ENCODE data around the gene PFKFB2.
A peak's percentile ranks its signal among the peaks of the same experiment; 100 is the strongest.

The PFKFB2 gene

GRCh38 chr1:207071426-207071825 lies 18.4 kb downstream of the PFKFB2 start:
- Histone ChIP-seq H3K18ac (ENCODE audit: low read depth in 1 of 2, low read length in 2 of 2) (no peak overlapping the region), H2BK5ac (ENCODE audit: low read depth, low read length, poor library complexity, severe bottlenecking) (no peak overlapping the region), H3K23ac (ENCODE audit: low read length in 2 of 2) (no peak overlapping the region), H3K9ac (ENCODE audit: low read length) (no peak overlapping the region), H3K9me3 (ENCODE audit: control insufficient read depth, low read length) (no peaks in the 10 kb centered on the region), H3K14ac (ENCODE audit: low read length in 2 of 2) (no peak overlapping the region), H4K8ac (ENCODE audit: low read length) (no peak overlapping the region), H4K91ac (ENCODE audit: low read length) (no peak overlapping the region), H3K79me1 (replicated peaks; ENCODE audit: low read length, poor library complexity, severe bottlenecking) (no peaks in the 10 kb centered on the region), H2BK12ac (ENCODE audit: low read length in 2 of 2) (no peak overlapping the region), H3K4me1 (ENCODE audit: control insufficient read depth, insufficient read depth, low read depth, low read length) (no peaks in the 10 kb centered on the region), H3K4ac (ENCODE audit: low read depth in 1 of 2, low read length in 2 of 2) (no peak overlapping the region), H3K4me3 (ENCODE audit: insufficient read depth in 1 of 2, low read depth in 1 of 2, low read length in 2 of 2) (no peak overlapping the region), H2AK5ac (ENCODE audit: low read length, severe bottlenecking) (no peak overlapping the region), H3K27ac (ENCODE audit: low read length, poor library complexity, severe bottlenecking) (no peak overlapping the region), H2AFZ (ENCODE audit: low read depth, low read length) (no peak overlapping the region), H2BK120ac (ENCODE audit: low read depth, low read length) (no peak overlapping the region), H3K36me3 (ENCODE audit: control insufficient read depth in 1 of 2, insufficient read depth in 2 of 2, low read depth in 1 of 2, low read length in 2 of 2) (peaks cover 21 to 70% of the 10 kb centered on the region in 2 experiments), H3K4me2 (ENCODE audit: low read length, poor library complexity, severe bottlenecking) (no peak overlapping the region), H2BK15ac (ENCODE audit: low read depth, poor library complexity, severe bottlenecking) (no peak overlapping the region), H3K27me3 (ENCODE audit: control insufficient read depth in 1 of 2, insufficient read depth in 1 of 2, low read length in 2 of 2) (no peaks in the 10 kb centered on the region)
- WGBS, result 93% methylated on average over 6 of the region's 6 CpGs
- DNase-seq, result no peak

- no peak overlapping the region for H2BK12ac ChIP-seq (ENCODE audit: low read length in 2 of 2)
- no peak overlapping the region for H3K27ac ChIP-seq (ENCODE audit: low read length, poor library complexity, severe bottlenecking)
- no peak overlapping the region for H3K4me2 ChIP-seq (ENCODE audit: low read length, poor library complexity, severe bottlenecking)
- no peaks in the 10 kb centered on the region for H3K79me1 ChIP-seq (replicated peaks; ENCODE audit: low read length, poor library complexity, severe bottlenecking)
- no peak overlapping the region for H2BK15ac ChIP-seq (ENCODE audit: low read depth, poor library complexity, severe bottlenecking)
- no peak overlapping the region for H4K91ac ChIP-seq (ENCODE audit: low read length)
- H3K14ac ChIP-seq (ENCODE audit: low read length in 2 of 2), result no peak overlapping the region
- no peak overlapping the region for H3K23ac ChIP-seq (ENCODE audit: low read length in 2 of 2)
- no peak overlapping the region for H3K18ac ChIP-seq (ENCODE audit: low read depth in 1 of 2, low read length in 2 of 2)
- no peak overlapping the region for H2AK5ac ChIP-seq (ENCODE audit: low read length, severe bottlenecking)
- no peak overlapping the region for H3K9ac ChIP-seq (ENCODE audit: low read length)
- no peak overlapping the region for H3K4me3 ChIP-seq (ENCODE audit: insufficient read depth in 1 of 2, low read depth in 1 of 2, low read length in 2 of 2)
- no peak overlapping the region for H2BK5ac ChIP-seq (ENCODE audit: low read depth, low read length, poor library complexity, severe bottlenecking)
- H3K9me3 ChIP-seq (ENCODE audit: control insufficient read depth, low read length), result no peaks in the 10 kb centered on the region
- 91% methylated on average over 8 of the region's 8 CpGs for WGBS
- no peaks in the 10 kb centered on the region for H3K27me3 ChIP-seq (ENCODE audit: control insufficient read depth in 1 of 2, insufficient read depth in 1 of 2, low read length in 2 of 2)
- no peak for DNase-seq
- H4K8ac ChIP-seq (ENCODE audit: low read length), result no peak overlapping the region
- H3K4ac ChIP-seq (ENCODE audit: low read depth in 1 of 2, low read length in 2 of 2), result no peak overlapping the region
- no peak overlapping the region for H2AFZ ChIP-seq (ENCODE audit: low read depth, low read length)
- H2BK120ac ChIP-seq (ENCODE audit: low read depth, low read length), result no peak overlapping the region
- H3K4me1 ChIP-seq (ENCODE audit: control insufficient read depth, insufficient read depth, low read depth, low read length), result no peaks in the 10 kb centered on the region
- H3K36me3 ChIP-seq (ENCODE audit: control insufficient read depth in 1 of 2, insufficient read depth in 2 of 2, low read depth in 1 of 2, low read length in 2 of 2), result peaks cover 21 to 67% of the 10 kb centered on the region in 2 experiments
Measured at GRCh38 chr1:207072233-207072632, 19.2 kb downstream of the PFKFB2 start.

GRCh38 chr1:207073906-207074820 lies 21.1 kb downstream of the PFKFB2 start:
- H3K18ac ChIP-seq (ENCODE audit: low read depth in 1 of 2, low read length in 2 of 2), result no peak overlapping the region
- no peak overlapping the region for H3K4ac ChIP-seq (ENCODE audit: low read depth in 1 of 2, low read length in 2 of 2)
- no peak overlapping the region for H2BK15ac ChIP-seq (ENCODE audit: low read depth, poor library complexity, severe bottlenecking)
- no peak overlapping the region for H3K23ac ChIP-seq (ENCODE audit: low read length in 2 of 2)
- H3K79me1 ChIP-seq (replicated peaks; ENCODE audit: low read length, poor library complexity, severe bottlenecking), result no peaks in the 10 kb centered on the region
- no peaks in the 10 kb centered on the region for H3K9me3 ChIP-seq (ENCODE audit: control insufficient read depth, low read length)
- WGBS, result 89% methylated on average over 4 of the region's 4 CpGs
- no peak overlapping the region for H3K14ac ChIP-seq (ENCODE audit: low read length in 2 of 2)
- no peak overlapping the region for H2BK12ac ChIP-seq (ENCODE audit: low read length in 2 of 2)
- H4K8ac ChIP-seq (ENCODE audit: low read length), result no peak overlapping the region
- H2BK5ac ChIP-seq (ENCODE audit: low read depth, low read length, poor library complexity, severe bottlenecking), result no peak overlapping the region
- H3K4me1 ChIP-seq (ENCODE audit: control insufficient read depth, insufficient read depth, low read depth, low read length), result no peaks in the 10 kb centered on the region
- H2AFZ ChIP-seq (ENCODE audit: low read depth, low read length), result no peak overlapping the region
- H3K4me2 ChIP-seq (ENCODE audit: low read length, poor library complexity, severe bottlenecking), result no peak overlapping the region
- no peak for DNase-seq
- no peak overlapping the region for H2BK120ac ChIP-seq (ENCODE audit: low read depth, low read length)
- H3K27me3 ChIP-seq (ENCODE audit: control insufficient read depth in 1 of 2, insufficient read depth in 1 of 2, low read length in 2 of 2), result no peaks in the 10 kb centered on the region
- peaks cover 19 to 57% of the 10 kb centered on the region in 2 experiments for H3K36me3 ChIP-seq (ENCODE audit: control insufficient read depth in 1 of 2, insufficient read depth in 2 of 2, low read depth in 1 of 2, low read length in 2 of 2)
- H3K27ac ChIP-seq (ENCODE audit: low read length, poor library complexity, severe bottlenecking), result no peak overlapping the region
- H4K91ac ChIP-seq (ENCODE audit: low read length), result no peak overlapping the region
- peak overlapping the region in 1 of 2 experiments; percentile 9 for H3K4me3 ChIP-seq (ENCODE audit: insufficient read depth in 1 of 2, low read depth in 1 of 2, low read length in 2 of 2)
- no peak overlapping the region for H2AK5ac ChIP-seq (ENCODE audit: low read length, severe bottlenecking)
- peak overlapping the region; percentile 20 for H3K9ac ChIP-seq (ENCODE audit: low read length)

- no peak overlapping the region for H3K23ac ChIP-seq (ENCODE audit: low read length in 2 of 2)
- H3K18ac ChIP-seq (ENCODE audit: low read depth in 1 of 2, low read length in 2 of 2), result no peak overlapping the region
- no peak overlapping the region for H3K9ac ChIP-seq (ENCODE audit: low read length)
- no peak overlapping the region for H3K14ac ChIP-seq (ENCODE audit: low read length in 2 of 2)
- no peaks in the 10 kb centered on the region for H3K79me1 ChIP-seq (replicated peaks; ENCODE audit: low read length, poor library complexity, severe bottlenecking)
- no peaks in the 10 kb centered on the region for H3K9me3 ChIP-seq (ENCODE audit: control insufficient read depth, low read length)
- no peak overlapping the region for H2AK5ac ChIP-seq (ENCODE audit: low read length, severe bottlenecking)
- no peak overlapping the region for H2BK15ac ChIP-seq (ENCODE audit: low read depth, poor library complexity, severe bottlenecking)
- no peak overlapping the region for H2BK5ac ChIP-seq (ENCODE audit: low read depth, low read length, poor library complexity, severe bottlenecking)
- H3K4me2 ChIP-seq (ENCODE audit: low read length, poor library complexity, severe bottlenecking), result no peak overlapping the region
- no peaks in the 10 kb centered on the region for H3K27me3 ChIP-seq (ENCODE audit: control insufficient read depth in 1 of 2, insufficient read depth in 1 of 2, low read length in 2 of 2)
- H2BK120ac ChIP-seq (ENCODE audit: low read depth, low read length), result no peak overlapping the region
- H3K27ac ChIP-seq (ENCODE audit: low read length, poor library complexity, severe bottlenecking), result no peak overlapping the region
- H4K8ac ChIP-seq (ENCODE audit: low read length), result no peak overlapping the region
- H3K36me3 ChIP-seq (ENCODE audit: control insufficient read depth in 1 of 2, insufficient read depth in 2 of 2, low read depth in 1 of 2, low read length in 2 of 2), result peaks cover 8 to 43% of the 10 kb centered on the region in 2 experiments
- H2AFZ ChIP-seq (ENCODE audit: low read depth, low read length), result no peak overlapping the region
- no peak overlapping the region for H3K4me3 ChIP-seq (ENCODE audit: insufficient read depth in 1 of 2, low read depth in 1 of 2, low read length in 2 of 2)
- 93% methylated on average over 4 of the region's 5 CpGs for WGBS
- no peak overlapping the region for H3K4ac ChIP-seq (ENCODE audit: low read depth in 1 of 2, low read length in 2 of 2)
- H4K91ac ChIP-seq (ENCODE audit: low read length), result no peak overlapping the region
- H2BK12ac ChIP-seq (ENCODE audit: low read length in 2 of 2), result no peak overlapping the region
- H3K4me1 ChIP-seq (ENCODE audit: control insufficient read depth, insufficient read depth, low read depth, low read length), result no peaks in the 10 kb centered on the region
- DNase-seq, result no peak
Measured at GRCh38 chr1:207076181-207076955, 23.3 kb downstream of the PFKFB2 start.
